ENCODE results near the gene AGAP5.
"Not testable (repeated sequence)": the region's sequence is repeated elsewhere in the genome, so short reads cannot be mapped to it uniquely, and the experiment has no call there.

Gene AGAP5

GRCh38 chr10:73697675-73698159 is at the start of gene AGAP5:
AGAP5 (minus strand) TSS chr10:73698109; CDS start chr10:73697755, 354 bp downstream.
- not testable (repeated sequence) for DNase-seq (ENCODE audit: low spot score)

- no peak for DNase-seq (ENCODE audit: low spot score)
Measured at GRCh38 chr10:73746721-73747120, 48.8 kb upstream of the AGAP5 start.

- peak; percentile 47 for DNase-seq (ENCODE audit: low spot score)
Measured at GRCh38 chr10:73744664-73744975, 46.7 kb upstream of the AGAP5 start.

- peak; percentile 95 for DNase-seq (ENCODE audit: low spot score)
Measured at GRCh38 chr10:73743905-73744663, 46.2 kb upstream of the AGAP5 start, which contains the start of gene SEC24C. SEC24C (plus strand) TSS chr10:73744372; CDS start chr10:73746833, 2,461 bp downstream.

GRCh38 chr10:73743327-73743904 is 45.5 kb upstream of the AGAP5 start:
- no peak for DNase-seq (ENCODE audit: low spot score)

- no peak for DNase-seq (ENCODE audit: low spot score)
Measured at GRCh38 chr10:73742454-73742734, 44.5 kb upstream of the AGAP5 start.

GRCh38 chr10:73740501-73741254 is 42.8 kb upstream of the AGAP5 start:
- DNase-seq (ENCODE audit: low spot score) = not testable (repeated sequence)

- DNase-seq (ENCODE audit: low spot score) = no peak
Measured at GRCh38 chr10:73734796-73735305, 36.9 kb upstream of the AGAP5 start.

- DNase-seq (ENCODE audit: low spot score) = no peak
Measured at GRCh38 chr10:73734028-73734720, 36.3 kb upstream of the AGAP5 start.

- DNase-seq (ENCODE audit: low spot score) = no peak
Measured at GRCh38 chr10:73732931-73733623, 35.2 kb upstream of the AGAP5 start.

GRCh38 chr10:73732426-73732825 is 34.5 kb upstream of the AGAP5 start:
- DNase-seq (ENCODE audit: low spot score) = no peak

- no peak for DNase-seq (ENCODE audit: low spot score)
Measured at GRCh38 chr10:73731588-73732375, 33.9 kb upstream of the AGAP5 start.

GRCh38 chr10:73730153-73730906 is 32.4 kb upstream of the AGAP5 start:
- DNase-seq (ENCODE audit: low spot score) = peak; percentile 88

- not testable (repeated sequence) for DNase-seq (ENCODE audit: low spot score)
Measured at GRCh38 chr10:73729781-73730152, 31.9 kb upstream of the AGAP5 start.

- no peak for DNase-seq (ENCODE audit: low spot score)
Measured at GRCh38 chr10:73723516-73723915, 25.6 kb upstream of the AGAP5 start.

- DNase-seq (ENCODE audit: low spot score) = not testable (repeated sequence)
Measured at GRCh38 chr10:73720561-73720960, 22.7 kb upstream of the AGAP5 start.

- no peak for DNase-seq (ENCODE audit: low spot score)
Measured at GRCh38 chr10:73717556-73717955, 19.6 kb upstream of the AGAP5 start.

- no peak for DNase-seq (ENCODE audit: low spot score)
Measured at GRCh38 chr10:73716251-73716650, 18.3 kb upstream of the AGAP5 start.

GRCh38 chr10:73715179-73716156 is 17.6 kb upstream of the AGAP5 start:
- not testable (repeated sequence) for DNase-seq (ENCODE audit: low spot score)
